ENCODE measurements around the gene ANKRD44.

ANKRD44 gene

GRCh38 chr2:197113275-197113711, 197.3 kb downstream of the ANKRD44 start:
- peak; percentile 39 for DNase-seq (ENCODE audit: low spot score)

DNA sequence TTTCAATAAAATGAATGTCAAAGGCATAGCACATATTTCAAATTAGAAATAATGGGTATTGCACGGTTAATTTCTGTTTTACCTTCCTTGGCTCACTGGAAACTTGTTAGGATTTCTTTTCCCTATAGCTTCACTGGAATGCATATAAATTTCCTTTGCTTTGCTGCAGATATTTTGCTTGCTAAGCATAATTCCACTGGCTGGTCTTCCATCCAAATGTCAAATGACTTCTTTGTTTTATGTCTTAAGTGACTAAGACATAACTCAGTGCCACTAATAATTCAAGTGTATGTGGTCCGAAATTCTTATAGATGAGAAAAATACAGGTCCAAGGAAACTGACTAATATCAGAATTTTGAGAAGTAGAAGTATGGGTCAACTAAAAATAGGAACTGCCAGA, 201.3 kb downstream of the ANKRD44 start:
- DNase-seq (ENCODE audit: low spot score) = no peak

- no peak for DNase-seq (ENCODE audit: low spot score)
Observed at GRCh38 chr2:197108758-197109157, 201.8 kb downstream of the ANKRD44 start.

DNA sequence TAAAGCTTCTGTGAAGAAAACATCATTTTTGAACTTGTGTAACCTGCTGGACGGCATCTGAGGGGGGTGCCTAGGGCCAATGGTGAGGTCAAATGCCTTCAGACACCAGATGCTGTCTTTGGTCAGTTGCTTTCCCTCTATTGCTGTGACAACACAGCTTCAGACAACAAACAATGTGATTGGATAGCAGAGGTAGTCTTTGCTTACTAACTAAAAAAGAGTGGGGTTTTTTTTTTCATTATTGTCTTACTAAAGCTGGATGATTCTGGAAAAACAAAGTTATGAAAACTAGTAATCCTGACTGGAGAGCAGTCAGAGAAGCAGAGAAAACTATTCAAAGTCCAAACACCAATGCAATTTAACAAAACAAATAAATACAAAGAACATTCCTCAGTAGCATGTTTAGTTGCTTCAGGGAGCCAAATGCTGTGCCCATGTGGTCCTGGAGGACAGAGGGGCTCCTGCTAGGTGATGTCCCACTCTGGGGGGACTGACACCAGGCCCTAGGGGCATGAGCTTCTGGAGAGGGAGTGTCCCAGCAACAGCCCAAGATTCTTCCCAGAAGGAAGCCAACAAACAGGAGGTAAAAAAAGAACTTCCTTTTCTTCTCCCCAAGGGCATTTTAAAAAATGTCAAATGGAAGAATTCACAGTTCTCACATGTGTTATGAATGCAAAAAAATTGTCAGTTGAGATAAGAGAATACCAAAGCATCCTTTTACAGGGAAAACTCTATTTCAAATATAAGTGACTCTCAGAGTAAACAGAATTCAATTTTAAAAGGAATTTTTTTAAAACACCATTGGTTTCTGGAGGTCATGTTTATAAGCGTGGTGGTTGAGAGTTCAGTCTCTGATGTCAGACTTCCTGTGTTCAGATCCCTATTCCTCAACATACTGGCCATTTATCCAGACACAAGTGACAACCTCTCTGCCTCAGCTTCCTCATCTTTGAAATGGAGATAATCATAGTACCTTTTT, 203.0 kb downstream of the ANKRD44 start:
- DNase-seq (ENCODE audit: low spot score) = no peak

DNA sequence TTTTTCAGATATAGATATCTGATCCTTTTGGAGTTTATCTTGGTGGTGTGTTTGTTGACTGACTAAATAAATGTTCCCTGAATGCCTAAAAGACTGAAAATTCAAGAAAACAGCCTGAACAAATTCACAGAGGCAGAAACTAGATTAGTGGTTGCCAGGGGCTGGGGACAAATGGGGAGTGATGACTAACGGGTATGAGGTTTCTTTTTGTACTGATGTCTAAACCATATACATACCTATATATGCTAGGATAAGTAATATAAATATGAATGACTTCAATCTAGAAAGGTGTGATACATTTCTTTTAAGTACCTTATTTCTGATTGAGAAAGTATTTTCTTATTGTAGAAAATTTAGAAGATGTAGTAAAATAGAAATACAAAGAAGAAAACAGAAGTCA, 207.2 kb downstream of the ANKRD44 start:
- no peak for DNase-seq (ENCODE audit: low spot score)

DNA sequence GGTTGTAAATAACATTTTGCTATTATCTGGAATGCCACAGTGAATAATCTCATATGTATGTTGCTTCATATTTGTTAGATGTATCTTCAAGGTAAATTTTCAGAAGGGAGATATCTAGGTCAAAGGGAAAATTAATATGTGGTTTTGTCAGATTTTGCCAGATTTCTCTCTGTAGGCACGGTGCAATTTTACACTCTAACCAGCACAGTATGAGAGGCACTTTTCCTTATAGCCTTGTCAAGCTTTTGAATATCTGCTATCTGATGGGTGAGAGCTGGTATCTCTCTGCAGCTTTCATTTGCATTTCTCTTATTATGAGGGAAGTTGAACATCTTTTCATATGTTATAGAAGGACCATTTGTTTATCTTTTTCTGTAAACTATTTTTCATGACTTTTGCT, 208.3 kb downstream of the ANKRD44 start:
- DNase-seq (ENCODE audit: low spot score) = no peak

DNA sequence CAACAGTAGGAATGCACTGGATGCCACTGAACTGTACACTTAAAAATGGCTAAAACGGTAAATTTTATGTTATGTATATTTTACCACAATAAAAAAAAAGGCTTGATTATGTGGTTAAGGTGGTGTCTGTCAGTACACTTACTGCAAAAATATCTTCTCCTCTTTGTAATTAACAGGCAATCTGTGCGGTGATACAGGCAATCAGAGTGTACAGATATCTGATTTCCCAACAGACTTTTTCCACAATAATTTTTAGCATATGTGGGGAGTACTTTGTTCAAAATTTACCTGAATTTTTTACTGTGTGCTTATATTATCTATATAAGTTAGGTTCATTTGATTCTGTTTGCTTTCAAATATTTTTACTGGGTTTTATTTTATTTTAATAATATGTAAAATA, 209.1 kb downstream of the ANKRD44 start:
- no peak for DNase-seq (ENCODE audit: low spot score)

DNA sequence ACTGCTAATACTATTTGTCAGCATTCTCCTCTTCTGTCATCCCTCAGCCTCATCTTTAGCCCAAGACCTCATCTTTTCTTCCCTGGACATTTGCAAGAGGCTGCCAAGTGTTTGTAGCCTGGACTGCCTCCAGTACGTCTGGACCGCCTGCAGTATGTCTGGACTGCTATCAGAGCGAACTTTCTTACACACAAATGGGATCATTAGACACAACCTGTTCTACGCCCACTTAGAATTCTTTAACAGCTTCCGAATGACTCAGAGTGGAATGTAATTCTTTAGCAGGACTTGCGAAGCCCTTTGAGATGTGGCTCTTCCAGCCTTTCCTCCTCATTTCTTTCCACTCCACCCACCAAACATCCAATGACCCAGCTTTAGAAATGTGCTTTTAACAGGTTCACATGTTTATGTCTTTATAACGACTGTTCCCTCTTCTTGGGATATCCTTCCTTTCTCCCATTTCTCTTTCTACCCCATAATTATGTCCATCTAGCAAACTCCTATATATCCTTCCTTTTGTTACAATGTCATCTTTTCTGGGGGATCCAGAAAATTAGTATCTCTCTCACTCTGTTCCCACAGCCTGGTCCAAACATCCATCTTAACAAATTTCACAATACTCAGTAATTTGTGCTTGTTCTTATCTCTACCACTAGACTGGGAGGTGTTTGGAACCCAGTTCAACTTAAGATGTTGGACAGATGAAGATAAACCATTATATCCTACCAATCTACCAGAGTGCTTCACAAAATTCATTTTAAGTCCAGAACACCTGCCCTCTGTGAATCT, 212.8 kb downstream of the ANKRD44 start:
- DNase-seq (ENCODE audit: low spot score) = no peak

GRCh38 chr2:197096649-197097048, 213.9 kb downstream of the ANKRD44 start:
- DNase-seq (ENCODE audit: low spot score) = no peak

DNA sequence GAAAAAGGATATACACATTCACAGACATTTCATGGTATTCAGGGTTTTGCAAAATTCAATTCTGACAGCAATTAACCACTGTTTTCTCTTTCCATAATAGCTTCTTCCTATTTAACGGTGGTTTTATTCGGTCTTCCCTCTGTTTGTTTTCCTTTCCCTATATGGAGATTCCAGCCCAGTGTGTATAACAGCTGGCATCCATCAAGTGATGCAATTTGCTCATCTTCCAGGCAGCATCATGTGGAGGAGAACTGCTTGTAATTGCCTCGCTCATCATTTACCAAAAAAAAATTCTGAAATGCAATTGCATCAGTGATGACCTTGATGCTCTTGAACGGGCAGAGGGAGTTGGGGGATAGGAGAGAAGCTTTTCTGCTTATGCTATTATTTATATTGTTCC, 218.1 kb downstream of the ANKRD44 start:
- no peak for DNase-seq (ENCODE audit: low spot score)

- no peak for DNase-seq (ENCODE audit: low spot score)
Observed at GRCh38 chr2:197090742-197091367, 219.7 kb downstream of the ANKRD44 start.

GRCh38 chr2:197089655-197090054, 220.9 kb downstream of the ANKRD44 start:
- DNase-seq (ENCODE audit: low spot score) = no peak

DNA sequence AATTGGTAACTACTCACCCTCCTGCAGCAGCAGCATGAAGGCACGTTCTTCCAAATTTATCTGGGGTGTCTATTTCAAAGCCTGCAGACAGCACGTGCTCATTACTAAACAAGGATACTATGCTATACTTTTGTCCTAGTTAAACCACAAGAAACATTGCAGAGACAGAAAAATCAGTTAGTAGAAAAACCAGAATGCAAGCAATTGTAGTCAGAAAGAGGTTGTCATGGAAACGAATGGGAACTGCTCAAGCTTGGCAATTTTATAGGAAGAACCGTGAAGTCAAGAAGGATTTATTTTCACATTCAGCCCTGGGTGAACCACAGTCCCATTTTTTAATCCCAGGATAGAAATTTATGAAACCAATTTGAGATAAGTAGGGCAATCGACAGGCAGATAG, 221.9 kb downstream of the ANKRD44 start:
- DNase-seq (ENCODE audit: low spot score) = no peak

DNA sequence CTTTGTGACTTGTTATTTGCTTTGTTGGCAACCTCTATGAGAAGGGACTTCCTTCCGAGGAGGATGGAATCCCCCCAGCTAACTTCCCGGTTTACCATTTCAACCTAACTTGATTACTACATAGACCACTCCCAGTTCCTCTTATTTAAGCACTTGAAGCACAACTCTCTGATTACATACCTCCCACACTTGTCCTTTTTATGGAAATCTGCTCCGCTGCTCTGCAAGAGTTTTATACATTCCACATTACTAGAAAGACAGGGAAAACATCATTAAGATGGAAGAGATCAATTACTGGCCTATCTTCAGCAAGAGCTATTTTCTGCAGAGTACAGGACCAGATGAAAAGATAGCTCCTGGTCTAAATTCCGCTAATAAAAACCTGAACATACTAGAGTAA, 224.1 kb downstream of the ANKRD44 start:
- no peak for DNase-seq (ENCODE audit: low spot score)

- no peak for DNase-seq (ENCODE audit: low spot score)
Observed at GRCh38 chr2:197085665-197086064, 224.9 kb downstream of the ANKRD44 start.

DNA sequence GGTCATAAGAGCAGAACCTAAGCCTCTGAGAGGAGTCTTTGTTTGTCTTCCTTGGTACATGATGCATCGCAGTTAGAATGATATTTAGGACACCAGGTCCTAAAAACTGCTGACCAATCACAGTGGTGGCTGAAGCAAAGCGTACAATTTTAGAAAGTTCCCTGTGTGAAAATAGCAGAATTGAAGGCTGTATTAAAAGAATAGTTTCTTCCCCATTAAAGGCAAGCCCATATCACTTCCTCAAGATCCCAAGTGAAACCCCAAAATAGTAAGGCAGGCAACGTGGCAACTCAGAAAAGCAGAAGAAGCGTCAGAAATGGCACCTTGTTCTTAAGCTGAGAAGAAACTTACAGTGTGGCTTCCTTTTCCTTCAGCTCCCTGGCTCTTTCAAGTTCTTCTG, 229.3 kb downstream of the ANKRD44 start:
- DNase-seq (ENCODE audit: low spot score) = no peak

- DNase-seq (ENCODE audit: low spot score) = no peak
Observed at GRCh38 chr2:197080578-197081216, 229.9 kb downstream of the ANKRD44 start.

- no peak for DNase-seq (ENCODE audit: low spot score)
Observed at GRCh38 chr2:197079832-197080555, 230.6 kb downstream of the ANKRD44 start.

DNA sequence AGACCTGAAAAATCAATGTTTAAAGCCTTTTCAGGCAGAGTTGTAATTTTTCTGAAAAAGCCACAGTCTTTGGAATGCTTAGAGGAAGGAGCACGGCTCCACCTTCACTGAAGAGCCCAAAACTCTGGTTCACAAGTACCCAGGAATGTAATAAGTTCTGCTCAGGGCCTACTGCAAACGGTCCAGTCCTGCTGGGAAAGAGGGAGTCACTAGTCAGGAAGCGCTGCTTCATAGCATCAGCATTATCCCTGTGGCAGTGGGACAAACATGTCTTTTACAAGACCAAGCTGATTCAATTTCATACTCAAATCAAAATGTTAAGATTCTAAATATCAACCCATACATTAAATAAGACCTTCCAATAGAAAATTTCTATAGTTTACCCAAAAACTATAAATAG, 231.2 kb downstream of the ANKRD44 start:
- no peak for DNase-seq (ENCODE audit: low spot score)

- DNase-seq (ENCODE audit: low spot score) = no peak
Observed at GRCh38 chr2:197078535-197078934, 232.0 kb downstream of the ANKRD44 start.

DNA sequence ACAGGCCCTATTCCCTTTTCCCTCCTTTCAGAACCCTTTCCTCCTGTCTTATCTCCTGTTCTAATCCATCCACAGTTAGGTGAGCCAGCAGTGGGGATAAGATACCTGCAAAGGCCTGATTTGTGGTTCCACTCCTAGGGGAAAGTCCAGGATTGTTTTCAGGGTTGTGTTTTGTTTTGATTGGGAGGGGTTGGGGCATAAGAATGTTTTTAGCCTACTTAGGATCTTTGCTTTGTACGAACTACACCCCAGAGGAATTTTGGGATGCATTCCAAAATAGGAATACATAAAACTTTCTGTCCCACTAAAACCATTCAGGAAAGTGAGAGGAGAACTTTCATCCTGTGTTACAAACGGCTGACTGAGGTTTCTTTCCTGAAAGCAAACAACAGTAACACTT, 233.2 kb downstream of the ANKRD44 start:
- DNase-seq (ENCODE audit: low spot score) = no peak
